Stimulated activated CD4-positive, alpha-beta T cell treated with anti-CD3 and anti-CD28 coated beads, TNF-alpha, amount 100 ng/mL, for 48 hours (primary cell): ENCODE results near the gene CNTNAP5.

Source experiments
- DNase-seq, 3 donors: peaks; one replicate each; pipeline ENCODE4 v3.0.0-alpha.2; 2020; ENCODE audit warnings: low read depth in 3 of 3

The CNTNAP5 gene

DNA sequence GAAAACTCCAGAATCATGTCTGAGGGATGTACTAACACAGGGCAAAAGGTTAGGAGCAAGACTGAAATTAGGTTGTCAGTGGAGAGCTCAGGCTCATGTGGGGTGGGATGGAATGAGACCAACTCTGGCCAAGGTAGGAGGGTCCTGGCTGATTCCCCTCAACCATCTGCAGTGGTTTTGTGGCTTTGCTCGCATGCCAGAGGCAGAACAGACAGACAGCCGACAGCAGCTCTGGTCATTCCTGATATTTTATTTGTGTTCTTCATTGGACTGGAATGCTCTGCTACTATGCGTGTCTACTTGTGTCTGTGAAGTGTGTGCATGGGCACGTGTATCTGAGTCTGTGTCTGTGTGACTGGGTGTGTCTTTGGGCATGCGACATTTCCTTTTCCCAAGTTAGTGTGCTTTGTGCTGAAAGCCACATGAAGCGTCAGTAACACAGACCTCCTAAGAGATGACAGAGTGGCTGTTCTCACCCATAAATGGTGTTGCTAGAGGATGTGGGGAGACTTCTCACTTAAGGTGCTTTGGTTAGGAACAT, 239.5 kb downstream of the CNTNAP5 start:
- DNase-seq: no peak

- no peak for DNase-seq
Observed at GRCh38 chr2:124267794-124268193, 242.7 kb downstream of the CNTNAP5 start.

DNA sequence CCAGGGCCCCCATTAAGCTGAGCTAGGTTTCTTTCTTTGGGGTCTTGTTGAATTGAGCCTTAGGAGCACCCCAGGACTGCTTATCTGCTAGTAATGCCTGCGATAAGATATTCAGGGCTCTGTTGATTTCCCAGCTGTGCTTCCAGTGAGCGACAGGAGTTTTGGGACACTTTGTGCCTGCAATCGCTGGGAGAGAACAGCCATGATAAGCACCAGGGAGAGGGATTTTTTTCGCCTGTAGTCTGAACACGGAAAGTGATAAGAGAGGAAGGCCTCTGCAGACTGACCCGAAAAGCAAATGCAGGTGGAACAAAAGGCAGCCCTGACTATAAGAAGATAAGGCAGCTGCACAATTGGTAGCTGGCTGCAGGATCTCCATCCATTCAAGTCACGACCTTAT, 244.3 kb downstream of the CNTNAP5 start:
- DNase-seq: no peak

DNA sequence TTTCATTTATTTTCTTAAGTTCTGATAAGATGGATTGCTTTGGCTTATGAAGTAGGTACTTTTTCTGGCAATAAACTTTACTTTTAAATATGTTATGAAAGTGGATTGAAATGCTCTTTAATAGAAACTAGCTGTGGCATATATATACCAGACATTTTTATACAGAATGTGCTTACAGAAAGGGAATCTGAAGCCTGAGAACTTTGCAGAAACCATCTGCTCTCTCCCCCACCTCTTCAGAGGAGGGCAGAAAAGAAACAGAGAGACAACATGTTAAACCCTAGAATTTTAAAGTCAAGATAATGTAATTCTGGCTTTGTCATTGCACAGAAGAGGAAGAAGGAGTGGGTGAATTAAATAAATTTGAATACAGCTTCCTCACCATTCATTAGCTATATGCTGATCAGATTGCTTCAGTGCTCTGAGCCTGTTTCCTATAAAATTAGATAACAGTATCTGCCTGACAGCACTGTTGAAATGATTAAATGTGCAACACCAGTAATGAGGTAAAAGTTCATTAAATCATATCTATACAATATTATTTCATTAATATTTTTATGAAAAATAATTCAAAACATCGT, 247.3 kb downstream of the CNTNAP5 start:
- DNase-seq: no peak

- no peak for DNase-seq
Observed at GRCh38 chr2:124281541-124281940, 256.5 kb downstream of the CNTNAP5 start.

DNA sequence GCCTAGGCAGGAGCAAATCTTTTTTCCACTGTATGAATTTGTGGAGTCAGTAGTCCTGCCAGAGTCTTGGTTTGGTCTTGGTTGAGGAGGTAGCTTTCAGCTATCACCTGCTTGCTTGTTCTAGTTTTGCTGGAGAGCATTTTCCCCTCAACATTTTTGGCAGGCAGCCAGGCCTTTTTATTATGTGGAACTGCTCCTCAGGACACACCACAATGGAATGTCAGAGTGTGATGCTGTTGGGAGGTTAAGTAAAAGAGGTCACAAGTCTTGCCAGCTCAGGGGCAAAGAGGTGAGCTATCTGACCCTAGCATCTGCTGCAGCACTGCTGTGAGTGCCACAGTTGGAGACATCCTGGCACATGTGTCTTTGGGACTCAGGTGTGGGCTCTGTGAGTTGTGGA, 258.0 kb downstream of the CNTNAP5 start:
- DNase-seq: no peak

DNA sequence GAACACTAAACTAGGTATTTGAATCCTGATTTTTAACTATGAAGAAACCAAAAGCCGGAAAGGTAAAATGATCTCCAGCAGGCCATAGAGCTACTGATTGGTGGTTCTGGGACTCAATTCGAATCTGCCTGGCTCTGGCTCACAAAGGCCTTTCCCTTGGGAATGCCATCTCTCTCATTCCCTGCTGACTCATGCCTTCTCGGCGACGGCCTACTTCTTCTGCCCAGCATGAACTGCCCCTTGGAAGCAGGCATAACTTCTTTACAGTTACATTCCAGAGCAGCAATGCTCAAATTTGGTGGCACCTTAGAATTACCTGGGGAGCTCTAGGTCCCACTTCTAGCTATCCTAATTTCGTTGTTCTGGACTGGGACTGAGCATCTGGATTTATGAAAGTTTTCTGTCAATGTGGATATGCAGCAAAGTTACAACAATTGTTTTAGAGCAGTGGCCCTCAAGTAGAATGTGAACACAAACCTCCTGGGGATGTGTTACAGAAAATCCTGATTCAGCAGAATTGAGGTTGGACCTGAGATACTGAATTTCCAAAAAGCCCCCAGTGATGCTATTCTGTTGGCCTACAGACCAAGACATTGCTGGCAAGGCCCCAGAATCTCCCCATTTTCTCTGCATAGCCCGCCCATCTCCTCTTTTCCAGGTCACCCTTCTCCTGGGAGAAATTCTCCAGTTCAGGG, 261.1 kb downstream of the CNTNAP5 start:
- DNase-seq: no peak

- no peak for DNase-seq
Observed at GRCh38 chr2:124289060-124289459, 264.0 kb downstream of the CNTNAP5 start.

DNA sequence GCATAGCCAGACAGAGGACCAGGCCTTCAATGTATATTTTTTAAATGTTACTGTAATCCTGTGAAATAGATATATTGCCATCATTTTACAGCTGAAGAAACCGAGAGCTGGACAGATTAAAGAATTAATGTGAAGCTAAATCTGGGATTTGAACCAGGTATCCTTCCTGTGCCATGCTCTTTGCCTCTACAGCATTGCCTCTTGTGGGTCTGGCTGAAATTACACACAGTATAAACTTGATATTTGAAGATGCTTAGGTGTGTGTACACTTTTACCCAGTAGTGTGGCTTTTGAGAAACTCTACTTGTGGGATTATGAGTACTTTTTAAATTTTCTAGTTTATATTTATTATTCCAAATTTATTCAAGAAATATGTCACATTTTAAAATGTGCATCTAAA, 264.5 kb downstream of the CNTNAP5 start:
- DNase-seq: no peak

DNA sequence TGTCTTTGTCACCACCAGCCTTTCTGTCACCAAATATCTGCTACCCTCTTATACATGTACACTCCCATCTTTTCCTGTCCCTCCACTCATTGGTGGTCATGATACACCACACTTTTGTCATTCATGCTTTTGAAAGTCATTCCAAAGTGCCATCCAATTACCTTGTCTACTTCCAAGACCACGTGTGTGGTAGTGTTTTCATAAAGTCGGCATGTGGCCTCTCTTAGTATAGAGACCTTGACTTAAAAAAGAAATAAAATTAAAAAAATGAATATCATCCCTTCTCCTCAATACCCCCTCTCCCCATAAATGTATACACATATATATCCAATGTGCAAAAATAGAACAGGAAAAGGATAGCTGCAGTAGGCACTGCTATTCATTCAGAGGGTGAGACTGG, 271.4 kb downstream of the CNTNAP5 start:
- no peak for DNase-seq

GRCh38 chr2:124301915-124302314, 276.8 kb downstream of the CNTNAP5 start:
- no peak for DNase-seq

DNA sequence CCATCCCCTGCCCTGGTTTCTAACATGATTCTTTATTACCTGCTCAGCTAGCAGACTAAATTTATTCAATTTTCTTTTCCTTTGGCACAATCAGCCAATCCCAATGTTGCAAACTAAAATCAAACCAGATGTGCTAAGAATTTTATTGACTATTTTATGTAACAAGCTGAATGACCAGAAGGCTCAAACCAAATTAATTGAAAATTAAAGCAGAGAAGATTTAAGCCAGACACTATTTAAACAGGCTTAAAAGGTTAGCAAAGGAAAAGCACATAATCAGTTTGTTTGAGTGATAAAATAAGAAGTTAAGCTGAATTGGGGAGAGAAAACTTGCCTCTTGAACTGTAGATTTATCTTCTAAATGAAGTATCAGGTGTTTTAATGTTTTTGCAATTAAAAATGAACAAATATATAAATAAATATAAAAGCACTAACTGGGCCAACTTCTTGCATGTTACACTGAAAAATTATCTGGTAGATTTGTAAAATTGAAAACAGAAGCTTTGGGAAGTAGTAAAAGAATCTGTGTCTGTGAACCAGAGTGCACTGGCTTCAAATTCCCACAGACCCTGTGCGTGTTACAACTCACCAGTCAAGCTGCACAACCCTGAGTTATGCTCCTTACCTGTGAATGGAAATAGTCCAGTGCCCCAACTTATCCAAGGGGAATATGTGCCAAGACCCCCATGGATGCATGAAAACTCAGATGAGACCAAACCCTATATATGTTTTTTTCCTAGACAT, 283.4 kb downstream of the CNTNAP5 start:
- no peak for DNase-seq

- no peak for DNase-seq
Observed at GRCh38 chr2:124309563-124310138, 284.6 kb downstream of the CNTNAP5 start.

GRCh38 chr2:124310671-124311070, 285.6 kb downstream of the CNTNAP5 start:
- DNase-seq: no peak

DNA sequence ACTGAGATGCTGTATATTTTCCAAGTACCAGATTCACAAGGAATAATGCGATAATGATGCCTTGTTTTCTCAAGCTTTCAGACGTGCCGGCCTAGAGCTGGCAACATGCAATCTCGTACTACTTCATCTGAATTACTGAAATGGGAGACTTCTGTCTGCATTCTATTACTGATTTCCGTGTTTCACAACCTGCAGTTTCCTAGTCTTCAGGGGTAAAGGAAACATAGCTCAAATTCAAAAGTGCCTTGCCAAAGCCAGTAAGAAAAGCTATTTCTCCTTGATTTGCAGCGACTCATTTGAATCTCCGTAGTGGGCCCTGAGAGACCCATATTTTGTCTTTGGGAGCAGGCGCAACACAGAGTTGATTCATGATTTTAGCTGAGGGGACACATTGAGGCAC, 289.0 kb downstream of the CNTNAP5 start:
- DNase-seq: no peak

DNA sequence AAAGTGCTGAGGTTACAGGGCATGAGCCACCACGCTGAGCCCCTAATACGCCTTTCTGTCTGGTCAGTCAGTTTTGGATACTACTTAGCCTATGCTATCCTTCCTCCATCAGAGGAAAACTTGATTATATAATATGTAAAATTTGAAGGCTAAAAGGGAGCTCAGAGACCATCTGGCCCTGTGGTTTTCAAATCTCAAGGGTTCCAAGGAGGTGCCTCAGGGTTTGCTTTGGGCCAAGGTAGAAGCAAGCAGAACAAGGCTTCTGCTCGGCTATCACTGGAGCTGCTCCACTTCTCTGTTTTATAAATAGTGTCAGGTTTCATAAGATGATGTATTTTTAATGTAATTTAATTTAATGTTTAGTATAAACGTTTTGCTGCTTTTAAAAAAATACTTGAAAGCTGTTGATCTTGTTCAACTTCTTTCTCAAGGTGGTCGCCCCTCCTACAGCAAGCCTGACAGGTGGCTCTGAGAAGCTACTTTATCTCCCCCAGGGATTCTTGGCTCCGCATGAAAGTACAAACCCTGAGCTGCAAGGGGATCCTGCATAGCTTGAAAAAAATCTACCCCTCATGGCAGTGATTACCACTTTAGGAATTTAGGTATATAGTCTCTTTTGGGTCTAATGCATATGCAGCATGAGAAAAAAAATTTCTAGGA, 290.3 kb downstream of the CNTNAP5 start:
- no peak for DNase-seq

GRCh38 chr2:124316133-124316532, 291.0 kb downstream of the CNTNAP5 start:
- no peak for DNase-seq

DNA sequence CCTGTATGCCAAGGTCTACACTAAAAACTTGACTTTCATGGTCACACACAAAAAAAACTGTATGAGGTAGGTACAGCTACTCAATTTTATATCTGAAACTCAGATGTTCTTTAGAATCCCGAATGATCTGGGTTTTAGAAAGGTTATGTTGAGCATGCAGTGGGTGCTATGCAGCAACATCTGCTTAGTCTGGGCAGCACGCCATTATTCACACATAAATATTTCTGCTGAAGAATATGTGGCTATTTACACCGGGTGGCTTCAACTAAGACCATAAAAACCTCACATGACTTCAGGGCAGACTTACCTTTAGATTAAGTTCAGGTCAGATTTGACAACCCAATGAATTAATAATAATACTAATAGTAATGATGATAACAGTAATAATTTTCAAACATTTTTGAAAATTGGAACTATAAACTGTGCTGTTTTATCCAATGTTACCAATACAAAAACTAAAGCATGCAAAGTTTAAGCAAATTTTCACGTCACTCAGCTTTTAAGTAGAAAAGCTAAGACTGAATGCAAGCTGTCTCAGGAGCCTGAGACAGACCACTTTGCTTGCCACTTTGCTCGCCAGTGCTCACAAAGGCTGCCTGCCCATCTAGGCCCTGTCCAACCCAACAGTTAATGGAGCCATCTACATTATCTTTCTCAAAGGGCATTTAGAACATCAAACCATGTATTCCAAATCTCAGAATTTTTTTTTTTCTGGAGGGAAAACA, 292.0 kb downstream of the CNTNAP5 start:
- no peak for DNase-seq

DNA sequence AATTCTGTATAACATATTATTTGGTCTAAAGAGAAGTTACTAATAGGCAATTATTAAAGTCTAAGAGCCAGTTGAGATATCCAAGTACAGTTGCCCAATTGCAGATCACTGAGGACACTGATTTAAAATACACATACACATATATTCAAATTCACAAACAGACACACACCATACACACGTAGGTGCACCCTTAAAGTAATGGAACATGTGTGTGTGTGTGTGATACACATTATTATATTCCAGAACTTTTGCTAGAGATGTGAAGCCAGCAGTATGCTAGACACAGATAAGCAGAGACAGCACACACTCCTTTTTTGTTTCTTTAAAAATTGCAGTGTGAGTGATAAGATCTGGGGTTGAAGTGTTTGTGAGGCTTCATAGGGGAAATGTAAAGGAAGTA, 292.5 kb downstream of the CNTNAP5 start:
- no peak for DNase-seq

DNA sequence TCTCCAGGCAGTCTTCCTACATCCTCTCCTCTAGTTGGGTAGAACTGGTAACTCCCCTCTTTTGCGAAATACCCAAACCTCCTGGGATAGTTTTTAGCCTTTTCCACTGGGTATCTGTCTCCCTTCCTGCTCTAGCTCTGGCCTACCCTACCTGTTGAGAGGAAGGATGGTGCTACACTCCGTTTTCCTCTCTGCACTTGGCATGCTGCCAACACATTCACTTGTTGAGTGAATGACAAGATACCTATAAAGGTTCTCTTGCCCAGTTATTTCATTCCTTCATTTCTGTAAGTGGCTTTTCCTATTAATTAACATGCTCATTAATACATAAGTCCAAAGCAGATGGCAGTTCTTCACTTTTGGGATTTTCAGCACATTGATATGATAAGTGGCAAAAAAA, 293.8 kb downstream of the CNTNAP5 start:
- DNase-seq: no peak

- no peak for DNase-seq
Observed at GRCh38 chr2:124319577-124319976, 294.5 kb downstream of the CNTNAP5 start.
